ENCODE measurements around the gene MARCHF6.

- TF ChIP-seq CTCF (IDR thresholded peaks at IDR 0.05; ENCODE audit: control extremely low read depth in 1 of 3, insufficient read depth in 1 of 3, low read depth in 1 of 3, low read length in 3 of 3): no peak
- TF ChIP-seq POLR2AphosphoS5 (IDR thresholded peaks at IDR 0.05; ENCODE audit: low read depth, low read length): no peak
- TF ChIP-seq CEBPB (IDR thresholded peaks at IDR 0.05; ENCODE audit: low read depth, low read length): no peak
- no peak for TF ChIP-seq TAF1 (IDR thresholded peaks at IDR 0.05; ENCODE audit: low read depth, low read length)
- no peak for TF ChIP-seq JUND (IDR thresholded peaks at IDR 0.05; ENCODE audit: low read length)
- TF ChIP-seq, protein P1, sequence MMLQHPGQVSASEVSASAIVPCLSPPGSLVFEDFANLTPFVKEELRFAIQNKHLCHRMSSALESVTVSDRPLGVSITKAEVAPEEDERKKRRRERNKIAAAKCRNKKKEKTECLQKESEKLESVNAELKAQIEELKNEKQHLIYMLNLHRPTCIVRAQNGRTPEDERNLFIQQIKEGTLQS (IDR thresholded peaks at IDR 0.05; ENCODE audit: insufficient read depth, low read depth, low read length): no peak
- TF ChIP-seq BRCA1 (IDR thresholded peaks at IDR 0.05; ENCODE audit: low read depth, low read length): no peak
- no peak for TF ChIP-seq CBX8 (IDR thresholded peaks at IDR 0.05; ENCODE audit: borderline replicate concordance, low read depth, low read length)
- no peak for TF ChIP-seq SP1 (IDR thresholded peaks at IDR 0.05; ENCODE audit: low read depth, low read length)
Measured at GRCh38 chr5:10372726-10373709, 19.5 kb downstream of the MARCHF6 start.

Data from H1 (cell line).